Panc1 (cell line): ENCODE measurements around the gene TESMIN. TPM values are rescaled to one million over a fixed set of nuclear protein-coding genes. Genes with fewer than 3 reads are reported as not detected.

Source experiments
- ATAC-seq: fragments of 200-7000 bp; cut with Tn5 transposase; 2 replicates; pipeline ENCODE4 v1.9.1; 2020; ENCODE audit warnings: mild to moderate bottlenecking, moderate library complexity
- BruUV-seq: library from RNA; stranded (reverse); fragments of 400-500 nt; replicated peaks from 2 replicates; lab custom pipeline; 2021; lab: Mats Ljungman, UMichigan
- CTCF ChIA-PET: fragments of 300-600 bp; sonication (Branson Sonifier 250); formaldehyde crosslinking; loops from one replicate; lab custom pipeline; 2022; ENCODE audit warnings: antibody characterized with exemption; lab: Charles Lee
- POLR2A ChIA-PET: fragments of 300-600 bp; sonication (Branson Sonifier 250); formaldehyde crosslinking; loops from one replicate; lab custom pipeline; 2022; ENCODE audit warnings: antibody characterized with exemption; lab: Charles Lee
- DNase-seq: peaks from one replicate; pipeline ENCODE4 v3.0.0-alpha.2; 2010; ENCODE audit warnings: low read depth, low spot score
- H3K27ac ChIP-seq: 2 replicates; pipeline ENCODE4 v1.5.1; 2011; ENCODE audit warnings: mild to moderate bottlenecking, low read length, inconsistent platforms
- H3K27me3 ChIP-seq: fragments of 200-500 bp; sonication (Bioruptor generic); 2 replicates; pipeline ENCODE4 v1.6.0; 2014; ENCODE audit warnings: low read length, inconsistent platforms; ENCODE audit not compliant: control insufficient read depth, insufficient read depth
- H3K36me3 ChIP-seq: fragments of 200-500 bp; sonication (Bioruptor generic); 2 replicates; pipeline ENCODE4 v1.5.1; 2014; ENCODE audit warnings: inconsistent platforms, mild to moderate bottlenecking, low read length, moderate library complexity; ENCODE audit not compliant: control insufficient read depth, insufficient read depth
- H3K4me1 ChIP-seq: 2 replicates; pipeline ENCODE4 v1.5.1; 2011; ENCODE audit warnings: inconsistent platforms, mild to moderate bottlenecking, low read length, moderate library complexity; ENCODE audit not compliant: control insufficient read depth, insufficient read depth
- H3K4me3 ChIP-seq, 2 experiments: 2 replicates each; pipeline ENCODE4 v1.5.1; 2011 to 2012; ENCODE audit warnings: low read depth in 2 of 2, low read length in 2 of 2, mild to moderate bottlenecking in 2 of 2, inconsistent platforms in 1 of 2, moderate library complexity in 1 of 2
- H3K9me3 ChIP-seq: fragments of 200-500 bp; sonication (Bioruptor generic); 2 replicates; pipeline ENCODE4 v1.5.1; 2014; ENCODE audit warnings: low read depth, mild to moderate bottlenecking, inconsistent platforms, low read length, moderate library complexity; ENCODE audit not compliant: control insufficient read depth, insufficient read depth
- POLR2AphosphoS5 ChIP-seq: IDR thresholded peaks from 2 replicates; pipeline ENCODE4 v1.6.1; 2012; ENCODE audit warnings: mild to moderate bottlenecking, low read depth, low read length, moderate library complexity
- SIN3A ChIP-seq: IDR thresholded peaks from 2 replicates; pipeline ENCODE4 v1.6.1; 2012; ENCODE audit warnings: low read depth, mild to moderate bottlenecking, low read length, moderate library complexity, borderline replicate concordance; ENCODE audit not compliant: insufficient read depth
- TCF7L2 ChIP-seq: IDR thresholded peaks from 2 replicates; pipeline ENCODE4 v1.6.1; 2011; ENCODE audit warnings: mild to moderate bottlenecking, low read depth, low read length, inconsistent platforms
- in situ Hi-C: cut with HindIII; loops from 2 replicates; pipeline ENCODE4 v1.10.0; 2016; ENCODE audit warnings: low sequenced_read_pairs, low pct_unique_long_range_greater_than_20kb
- intact Hi-C: fragments of 100-400 bp; cut with micrococcal nuclease; formaldehyde crosslinking; loops from one replicate; pipeline ENCODE4 v1.10.0; 2022; ENCODE audit not compliant: unreplicated experiment
- total RNA-seq: library from RNA; stranded (reverse); gene quantifications from one replicate; pipeline ENCODE4 v1.2.1, GENCODE V29; 2021; ENCODE audit not compliant: unreplicated experiment
- TF ChIP-seq, protein P1 (sequence below): fragments of 450-650 bp; IDR thresholded peaks from 2 replicates; pipeline ENCODE4 v1.5.1; 2017; ENCODE audit warnings: mild to moderate bottlenecking
- TF ChIP-seq, protein P2 (sequence below), 2 experiments: IDR thresholded peaks; 2 replicates each; pipeline ENCODE4 v1.6.1; 2011 to 2012; ENCODE audit warnings: low read depth in 2 of 2, control low read depth in 1 of 2, low read length in 1 of 2, mild to moderate bottlenecking in 1 of 2, moderate library complexity in 1 of 2; ENCODE audit not compliant: insufficient read depth in 1 of 2

TESMIN gene
- total RNA-seq, 1 experiment from 2014 or later: 47.6 TPM

DNA sequence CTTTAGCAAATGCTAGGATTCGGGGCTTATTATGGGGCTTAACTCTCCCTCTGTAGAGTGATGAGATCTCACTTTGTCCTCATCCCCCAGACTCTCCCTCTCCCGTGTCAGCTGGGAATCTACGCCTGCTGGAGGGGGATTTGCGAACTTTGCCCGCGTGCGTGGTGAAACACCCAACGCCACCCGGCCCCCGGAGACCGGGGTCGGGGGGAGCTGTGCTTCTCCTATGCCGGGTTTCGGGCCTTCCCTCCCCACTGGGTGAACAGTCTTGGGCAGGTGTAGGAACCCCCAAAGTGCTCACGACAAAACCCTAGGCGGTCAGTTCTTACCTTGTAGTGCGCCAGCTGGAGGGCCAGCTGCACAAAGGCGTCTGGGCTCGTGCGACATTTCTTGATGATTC is 21.6 kb upstream of the TESMIN start:
- no TSS peak for BruUV-seq
- Histone ChIP-seq H3K27ac (no peak overlapping the region), H3K4me1 (no peaks in the 10 kb centered on the region), H3K4me3 (no peak overlapping the region), H3K9me3 (no peaks in the 10 kb centered on the region), H3K27me3 (no peaks in the 10 kb centered on the region), H3K36me3 (peaks cover 43% of the 10 kb centered on the region)
- POLR2A ChIA-PET: interaction anchor here (0.6 kb wide), 1 partner anchor 758 kb away, joined by 3 read pairs; no protein-coding TSS in a partner anchor
- CTCF ChIA-PET: no interaction called here
- DNase-seq: no peak
- in situ Hi-C loops (no loop called here), intact Hi-C loops (no loop called here)
- no peak for ATAC-seq
- TF ChIP-seq POLR2AphosphoS5 (no peak), TCF7L2 (no peak), SIN3A (no peak)
- TF ChIP-seq, protein P1, sequence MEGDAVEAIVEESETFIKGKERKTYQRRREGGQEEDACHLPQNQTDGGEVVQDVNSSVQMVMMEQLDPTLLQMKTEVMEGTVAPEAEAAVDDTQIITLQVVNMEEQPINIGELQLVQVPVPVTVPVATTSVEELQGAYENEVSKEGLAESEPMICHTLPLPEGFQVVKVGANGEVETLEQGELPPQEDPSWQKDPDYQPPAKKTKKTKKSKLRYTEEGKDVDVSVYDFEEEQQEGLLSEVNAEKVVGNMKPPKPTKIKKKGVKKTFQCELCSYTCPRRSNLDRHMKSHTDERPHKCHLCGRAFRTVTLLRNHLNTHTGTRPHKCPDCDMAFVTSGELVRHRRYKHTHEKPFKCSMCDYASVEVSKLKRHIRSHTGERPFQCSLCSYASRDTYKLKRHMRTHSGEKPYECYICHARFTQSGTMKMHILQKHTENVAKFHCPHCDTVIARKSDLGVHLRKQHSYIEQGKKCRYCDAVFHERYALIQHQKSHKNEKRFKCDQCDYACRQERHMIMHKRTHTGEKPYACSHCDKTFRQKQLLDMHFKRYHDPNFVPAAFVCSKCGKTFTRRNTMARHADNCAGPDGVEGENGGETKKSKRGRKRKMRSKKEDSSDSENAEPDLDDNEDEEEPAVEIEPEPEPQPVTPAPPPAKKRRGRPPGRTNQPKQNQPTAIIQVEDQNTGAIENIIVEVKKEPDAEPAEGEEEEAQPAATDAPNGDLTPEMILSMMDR: no peak
- TF ChIP-seq, protein P2, sequence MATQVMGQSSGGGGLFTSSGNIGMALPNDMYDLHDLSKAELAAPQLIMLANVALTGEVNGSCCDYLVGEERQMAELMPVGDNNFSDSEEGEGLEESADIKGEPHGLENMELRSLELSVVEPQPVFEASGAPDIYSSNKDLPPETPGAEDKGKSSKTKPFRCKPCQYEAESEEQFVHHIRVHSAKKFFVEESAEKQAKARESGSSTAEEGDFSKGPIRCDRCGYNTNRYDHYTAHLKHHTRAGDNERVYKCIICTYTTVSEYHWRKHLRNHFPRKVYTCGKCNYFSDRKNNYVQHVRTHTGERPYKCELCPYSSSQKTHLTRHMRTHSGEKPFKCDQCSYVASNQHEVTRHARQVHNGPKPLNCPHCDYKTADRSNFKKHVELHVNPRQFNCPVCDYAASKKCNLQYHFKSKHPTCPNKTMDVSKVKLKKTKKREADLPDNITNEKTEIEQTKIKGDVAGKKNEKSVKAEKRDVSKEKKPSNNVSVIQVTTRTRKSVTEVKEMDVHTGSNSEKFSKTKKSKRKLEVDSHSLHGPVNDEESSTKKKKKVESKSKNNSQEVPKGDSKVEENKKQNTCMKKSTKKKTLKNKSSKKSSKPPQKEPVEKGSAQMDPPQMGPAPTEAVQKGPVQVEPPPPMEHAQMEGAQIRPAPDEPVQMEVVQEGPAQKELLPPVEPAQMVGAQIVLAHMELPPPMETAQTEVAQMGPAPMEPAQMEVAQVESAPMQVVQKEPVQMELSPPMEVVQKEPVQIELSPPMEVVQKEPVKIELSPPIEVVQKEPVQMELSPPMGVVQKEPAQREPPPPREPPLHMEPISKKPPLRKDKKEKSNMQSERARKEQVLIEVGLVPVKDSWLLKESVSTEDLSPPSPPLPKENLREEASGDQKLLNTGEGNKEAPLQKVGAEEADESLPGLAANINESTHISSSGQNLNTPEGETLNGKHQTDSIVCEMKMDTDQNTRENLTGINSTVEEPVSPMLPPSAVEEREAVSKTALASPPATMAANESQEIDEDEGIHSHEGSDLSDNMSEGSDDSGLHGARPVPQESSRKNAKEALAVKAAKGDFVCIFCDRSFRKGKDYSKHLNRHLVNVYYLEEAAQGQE (IDR thresholded peaks at IDR 0.05; ENCODE audit: insufficient read depth in 1 of 2, low read depth in 2 of 2, low read length in 1 of 2): no peak

DNA sequence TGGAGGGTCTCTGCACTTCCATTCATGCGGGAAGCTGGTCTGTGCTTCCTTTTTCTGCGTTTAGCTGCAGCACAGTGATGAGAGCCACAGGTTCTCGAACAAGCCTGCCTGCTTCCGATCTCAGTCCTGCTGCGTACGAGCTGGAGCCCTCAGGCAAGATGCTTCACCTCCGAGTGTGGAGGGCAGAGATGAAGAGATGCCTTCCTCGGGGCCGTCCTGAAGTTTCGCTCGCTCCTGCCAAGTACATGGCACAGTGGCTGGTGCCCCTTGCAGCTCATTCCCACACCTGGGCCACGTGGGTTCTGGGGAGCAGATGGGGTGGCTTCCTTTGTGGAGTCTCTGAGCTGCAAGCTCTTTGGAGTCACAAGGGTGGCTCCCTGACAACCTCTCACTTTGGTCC is 19.5 kb upstream of the TESMIN start:
- in situ Hi-C loops: no loop called here
- POLR2A ChIA-PET: no interaction called here
- CTCF ChIA-PET: no interaction called here
- intact Hi-C loops: no loop called here
- TF ChIP-seq SIN3A (no peak), POLR2AphosphoS5 (no peak), TCF7L2 (no peak)
- TF ChIP-seq, protein P1: no peak
- TF ChIP-seq, protein P2 (IDR thresholded peaks at IDR 0.05; ENCODE audit: insufficient read depth in 1 of 2, low read depth in 2 of 2, low read length in 1 of 2): no peak
- H3K9me3 ChIP-seq: no peaks in the 10 kb centered on the region
- no peak overlapping the region for H3K4me3 ChIP-seq
- ATAC-seq (no peak), DNase-seq (no peak)
- BruUV-seq: no TSS peak
- peaks cover 41% of the 10 kb centered on the region for H3K36me3 ChIP-seq
- H3K27ac ChIP-seq: no peak overlapping the region
- H3K4me1 ChIP-seq: no peaks in the 10 kb centered on the region
- no peaks in the 10 kb centered on the region for H3K27me3 ChIP-seq
